Lung (tissue), 12 donors: ENCODE measurements around the gene MKI67. TPM values are rescaled to one million over a fixed set of nuclear protein-coding genes. Genes with fewer than 3 reads are reported as not detected.

Source experiments
- ATAC-seq: fragments of 200-7000 bp; cut with Tn5 transposase; one replicate; pipeline ENCODE4 v1.9.1; 2020; ENCODE audit warnings: moderate number of reproducible peaks; ENCODE audit not compliant: insufficient read depth, low FRiP score
- DNase-seq, 3 donors: peaks; one replicate each; pipeline ENCODE4 v3.0.0-alpha.2; 2013 to 2017
- H3K27ac ChIP-seq, 2 donors: one replicate each; pipeline ENCODE4 v1.5.1; 2013; ENCODE audit warnings: mild to moderate bottlenecking in 2 of 2, moderate library complexity in 2 of 2, control low read depth in 1 of 2, inconsistent platforms in 1 of 2, low read depth in 1 of 2, low read length in 1 of 2
- H3K27me3 ChIP-seq, 3 donors: one replicate each; pipeline ENCODE4 v1.5.1; 2013; ENCODE audit warnings: low read length in 2 of 3; ENCODE audit not compliant: control insufficient read depth in 3 of 3, insufficient read depth in 3 of 3
- H3K36me3 ChIP-seq, 4 donors: one replicate each; pipeline ENCODE4 v1.5.1; 2013; ENCODE audit warnings: low read length in 4 of 4, mild to moderate bottlenecking in 1 of 4, moderate library complexity in 1 of 4; ENCODE audit not compliant: control insufficient read depth in 4 of 4, insufficient read depth in 4 of 4
- H3K4me1 ChIP-seq, 5 donors: one replicate each; pipeline ENCODE4 v1.5.1; 2013; ENCODE audit warnings: low read length in 5 of 5, mild to moderate bottlenecking in 2 of 5, moderate library complexity in 1 of 5; ENCODE audit not compliant: control insufficient read depth in 5 of 5, insufficient read depth in 5 of 5
- H3K4me3 ChIP-seq: one replicate; pipeline ENCODE4 v1.5.1; 2013; ENCODE audit warnings: mild to moderate bottlenecking, control low read depth, moderate library complexity
- H3K9ac ChIP-seq, 2 donors: one replicate each; pipeline ENCODE4 v1.5.1; 2013; ENCODE audit warnings: low read length in 2 of 2, control low read depth in 1 of 2; ENCODE audit not compliant: insufficient read depth in 1 of 2
- H3K9me3 ChIP-seq, 4 donors: one replicate each; pipeline ENCODE4 v1.5.1; 2013; ENCODE audit warnings: low read length in 3 of 4, mild to moderate bottlenecking in 1 of 4, moderate library complexity in 1 of 4; ENCODE audit not compliant: control insufficient read depth in 4 of 4, insufficient read depth in 3 of 4
- WGBS, 2 donors: extraction: QIAGEN DNeasy Blood & Tissue Kit; methylation state at CpG; one replicate each; pipeline ENCODE4 v1.1.7; 2013; 5-methylcytosine and 5-hydroxymethylcytosine counted together
- polyA plus RNA-seq, 2 donors: library from polyadenylated mRNA; stranded (reverse); fragments of 200-250 nt; gene quantifications; one replicate each; pipeline ENCODE4 v1.2.1, GENCODE V29; 2013
- total RNA-seq, 2 donors: library from RNA; depleted of rRNA in 1 of 2; stranded (reverse); fragments of >200 nt in 1 of 2; gene quantifications; one replicate each; pipeline ENCODE4 v1.2.1, GENCODE V29; 2014 to 2021
- TF ChIP-seq, protein P1 (sequence below): IDR thresholded peaks from 2 replicates; pipeline ENCODE4 v1.5.1; 2012; ENCODE audit warnings: mild to moderate bottlenecking; ENCODE audit errors: control extremely low read depth, extremely low read depth
- donor health status: control.
- donor health status: control.
- donor health status: Bipolar disorder and iron deficiency.
- donor health status: healthy.
- donor health status: DM: yes; HTN: yes; CAD: no.

Gene MKI67
- total and polyA plus RNA-seq, 4 donors, result 1.0 to 8.6 (median 2.1) TPM

DNA sequence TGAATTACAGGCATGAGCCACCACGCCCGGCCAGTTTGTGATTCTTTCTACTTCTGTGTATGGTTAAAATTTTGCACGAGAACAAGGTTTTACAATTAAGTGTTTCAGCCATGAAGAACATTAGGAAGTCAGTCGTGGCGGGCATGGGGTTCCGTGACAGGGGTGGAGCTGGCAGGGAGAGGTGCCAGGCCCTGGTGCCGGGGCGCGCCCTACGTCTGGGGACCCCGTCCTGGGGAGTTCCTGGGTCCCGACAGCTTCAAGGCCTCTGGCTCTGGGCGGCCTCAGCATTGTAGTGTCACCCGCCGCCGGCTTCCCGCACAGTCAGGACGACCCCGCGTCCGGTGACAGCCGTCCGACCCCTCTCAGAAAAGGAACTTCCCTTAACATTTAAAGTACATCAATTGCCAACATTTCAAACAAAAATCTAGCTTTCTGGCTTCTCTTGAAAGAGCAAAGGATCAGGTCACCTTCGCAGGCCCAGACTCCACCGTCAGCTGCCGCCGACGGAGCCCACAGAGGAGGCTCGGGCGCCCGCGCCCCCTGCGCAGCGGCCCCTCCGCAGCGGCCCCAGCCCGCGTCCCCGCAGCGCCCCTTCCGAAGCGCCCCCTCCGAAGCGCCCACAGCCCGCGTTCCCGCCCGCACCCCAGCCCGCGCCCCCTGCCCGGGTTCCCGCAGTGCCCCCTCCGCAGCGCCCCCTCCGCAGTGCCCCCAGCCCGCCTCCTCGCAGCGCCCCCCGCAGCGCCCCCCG, 23.2 kb upstream of the MKI67 start:
- ATAC-seq, result no peak
- no peak for DNase-seq
- peaks cover 0 to 5% (median 0%) of the 10 kb centered on the region in 5 donors for H3K4me1 ChIP-seq
- no peaks in the 10 kb centered on the region for H3K36me3 ChIP-seq
- H3K9me3 ChIP-seq, result peaks cover 0 to 9% (median 0%) of the 10 kb centered on the region in 4 donors
- no peak overlapping the region for H3K4me3 ChIP-seq
- H3K27me3 ChIP-seq, result peaks cover 4 to 19% (median 12%) of the 10 kb centered on the region in 3 donors
- TF ChIP-seq, protein P1, sequence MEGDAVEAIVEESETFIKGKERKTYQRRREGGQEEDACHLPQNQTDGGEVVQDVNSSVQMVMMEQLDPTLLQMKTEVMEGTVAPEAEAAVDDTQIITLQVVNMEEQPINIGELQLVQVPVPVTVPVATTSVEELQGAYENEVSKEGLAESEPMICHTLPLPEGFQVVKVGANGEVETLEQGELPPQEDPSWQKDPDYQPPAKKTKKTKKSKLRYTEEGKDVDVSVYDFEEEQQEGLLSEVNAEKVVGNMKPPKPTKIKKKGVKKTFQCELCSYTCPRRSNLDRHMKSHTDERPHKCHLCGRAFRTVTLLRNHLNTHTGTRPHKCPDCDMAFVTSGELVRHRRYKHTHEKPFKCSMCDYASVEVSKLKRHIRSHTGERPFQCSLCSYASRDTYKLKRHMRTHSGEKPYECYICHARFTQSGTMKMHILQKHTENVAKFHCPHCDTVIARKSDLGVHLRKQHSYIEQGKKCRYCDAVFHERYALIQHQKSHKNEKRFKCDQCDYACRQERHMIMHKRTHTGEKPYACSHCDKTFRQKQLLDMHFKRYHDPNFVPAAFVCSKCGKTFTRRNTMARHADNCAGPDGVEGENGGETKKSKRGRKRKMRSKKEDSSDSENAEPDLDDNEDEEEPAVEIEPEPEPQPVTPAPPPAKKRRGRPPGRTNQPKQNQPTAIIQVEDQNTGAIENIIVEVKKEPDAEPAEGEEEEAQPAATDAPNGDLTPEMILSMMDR, result no peak
- no peak overlapping the region for H3K9ac ChIP-seq
- WGBS, 2 donors, result 29 to 42% methylated on average over 42 to 61 of the region's 61 CpGs
- H3K27ac ChIP-seq, result no peak overlapping the region

DNA sequence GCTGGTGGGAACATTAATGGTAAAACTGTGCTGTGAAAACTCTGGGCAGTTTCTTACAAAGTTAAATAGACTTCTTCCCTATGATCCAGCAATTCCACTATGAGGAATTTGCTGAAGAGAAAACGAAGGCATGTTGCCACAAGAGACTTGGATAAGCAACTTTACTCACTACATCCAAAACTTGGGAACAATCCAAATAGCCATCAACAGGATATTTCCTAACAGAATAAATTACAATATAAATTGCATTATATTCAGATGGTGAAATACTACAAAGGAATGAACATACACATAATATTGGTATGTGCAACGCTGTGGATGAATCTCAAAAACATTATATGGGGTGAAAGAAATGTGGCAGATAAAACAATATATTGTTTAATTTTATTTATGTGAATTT, 21.4 kb upstream of the MKI67 start:
- H3K27ac ChIP-seq, result no peak overlapping the region
- DNase-seq, result peak in 2 of 3 donors; percentile 67 to 88
- WGBS, 2 donors, result 40 to 42% methylated on average over 2 of the region's 2 CpGs
- H3K4me1 ChIP-seq, result peaks cover 0 to 5% (median 0%) of the 10 kb centered on the region in 5 donors
- peaks cover 4 to 14% (median 12%) of the 10 kb centered on the region in 3 donors for H3K27me3 ChIP-seq
- ATAC-seq, result no peak
- no peaks in the 10 kb centered on the region for H3K36me3 ChIP-seq
- peaks cover 0 to 7% (median 0%) of the 10 kb centered on the region in 4 donors for H3K9me3 ChIP-seq
- H3K4me3 ChIP-seq, result no peak overlapping the region
- TF ChIP-seq, protein P1, result no peak
- no peak overlapping the region for H3K9ac ChIP-seq

DNA sequence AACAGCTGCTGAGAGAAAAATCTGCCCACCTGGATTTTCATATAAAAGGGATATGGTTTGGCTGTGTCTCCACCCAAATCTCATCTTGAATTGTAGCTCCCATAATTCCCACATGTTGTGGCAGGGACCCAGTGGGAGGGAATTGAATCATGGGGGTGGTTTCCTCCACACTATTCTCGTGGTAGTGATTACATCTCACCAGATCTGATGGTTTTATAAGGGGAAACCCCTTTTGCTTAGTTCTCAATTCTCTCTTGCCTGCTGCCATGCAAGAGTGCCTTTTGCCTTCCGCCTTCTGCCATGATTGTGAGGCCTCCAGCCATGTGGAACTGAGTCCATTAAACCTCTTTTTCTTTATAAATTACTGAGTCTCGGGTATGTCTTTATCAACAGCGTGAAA, 20.8 kb upstream of the MKI67 start:
- DNase-seq (no peak), ATAC-seq (no peak)
- Histone ChIP-seq H3K9me3 (peaks cover 0 to 7% (median 0%) of the 10 kb centered on the region in 4 donors), H3K36me3 (no peaks in the 10 kb centered on the region), H3K9ac (no peak overlapping the region), H3K4me1 (peaks cover 0 to 5% (median 0%) of the 10 kb centered on the region in 5 donors), H3K4me3 (no peak overlapping the region), H3K27ac (no peak overlapping the region), H3K27me3 (peaks cover 4 to 13% (median 7%) of the 10 kb centered on the region in 3 donors)
- 72% methylated on average over 4 of the region's 4 CpGs for WGBS, 2 donors
- TF ChIP-seq, protein P1, result no peak
